Measurements from ENCODE around the gene KIAA1217. TPM values are rescaled to one million over a fixed set of nuclear protein-coding genes. Genes with fewer than 3 reads are reported as not detected.

KIAA1217 gene
- under 1 TPM; 0.10 to 0.11 TPM for total RNA-seq

- POLR2A ChIA-PET, result no interaction called here
- CTCF ChIA-PET, result no interaction called here
These were observed at the start of gene KIAA1217 for GRCh38 chr10:24208661-24209431. TSS of gene KIAA1217 (plus strand) at chr10:24209138. CDS start at chr10:24209194, 56 bp downstream.

DNA sequence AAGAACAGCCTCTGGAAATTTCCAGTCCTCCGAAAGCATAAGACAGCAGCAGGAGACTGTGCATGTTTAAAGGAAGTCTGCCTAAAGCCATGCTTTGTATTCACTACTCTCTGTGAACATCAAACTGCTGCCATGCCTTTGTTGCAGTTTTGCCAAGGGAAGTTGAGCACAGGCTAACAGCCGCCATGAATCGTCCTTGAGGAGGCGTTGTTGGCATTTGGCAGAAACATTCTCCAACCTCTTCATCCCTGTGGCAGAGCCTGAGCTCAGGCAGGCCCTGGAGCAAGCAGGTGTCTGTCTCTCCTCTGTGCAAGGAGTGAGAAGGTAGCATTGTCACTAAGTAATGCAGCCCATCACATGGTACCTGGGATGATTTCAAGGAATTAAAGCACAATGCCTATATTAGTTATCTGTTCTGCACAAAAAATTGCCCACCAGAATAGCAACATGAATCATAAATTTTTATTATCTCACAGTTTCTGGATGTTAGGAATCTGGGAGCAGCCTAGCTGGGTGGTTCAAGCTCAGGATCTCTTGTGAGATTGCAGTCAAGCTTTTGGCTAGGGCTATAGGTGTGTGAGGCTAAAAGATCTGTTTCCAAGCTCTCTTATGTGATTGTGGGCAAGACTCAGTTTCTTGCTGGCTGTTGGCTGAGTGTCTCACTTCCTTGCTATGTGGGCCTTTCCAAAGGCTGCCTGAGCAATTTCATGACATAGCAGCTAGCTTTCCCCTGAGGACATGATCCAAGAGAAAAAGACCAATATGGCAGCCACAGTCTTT lies 46.5 kb upstream of the KIAA1217 start:
- ChIA-PET POLR2A (no interaction called here), CTCF (no interaction called here)

GRCh38 chr10:24163485-24163884 lies 45.5 kb upstream of the KIAA1217 start:
- POLR2A ChIA-PET, result no interaction called here

GRCh38 chr10:24168258-24169170 lies 40.4 kb upstream of the KIAA1217 start:
- POLR2A ChIA-PET, result no interaction called here
- CTCF ChIA-PET, result no interaction called here

More at GRCh38 chr10:24163485-24163884, 45.5 kb upstream of the KIAA1217 start:
- CTCF ChIA-PET, result no interaction called here

GRCh38 chr10:24170199-24170598 lies 38.7 kb upstream of the KIAA1217 start:
- POLR2A ChIA-PET, result no interaction called here

DNA sequence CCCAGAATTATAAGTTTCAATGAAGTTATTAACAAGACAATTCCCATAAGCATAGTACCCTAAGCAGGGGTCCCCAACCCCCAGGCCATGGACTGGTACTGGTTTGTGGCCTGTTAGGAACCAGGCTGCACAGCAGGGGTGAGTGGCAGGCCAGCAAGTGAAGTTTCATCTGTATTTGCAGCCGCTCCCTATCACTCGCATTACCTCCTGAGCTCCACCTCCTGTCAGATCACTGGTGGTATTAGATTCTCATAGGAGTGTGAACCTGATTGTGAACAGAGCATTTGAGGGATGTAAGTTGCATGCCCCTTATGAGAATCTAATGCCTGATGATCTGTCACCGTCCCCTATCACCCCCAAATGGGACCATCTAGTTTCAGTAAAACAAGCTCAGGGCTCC lies 36.0 kb upstream of the KIAA1217 start:
- ChIA-PET POLR2A (no interaction called here), CTCF (no interaction called here)

More at GRCh38 chr10:24170199-24170598, 38.7 kb upstream of the KIAA1217 start:
- CTCF ChIA-PET, result no interaction called here

GRCh38 chr10:24174014-24174413 lies 34.9 kb upstream of the KIAA1217 start:
- ChIA-PET CTCF (no interaction called here), POLR2A (no interaction called here)

DNA sequence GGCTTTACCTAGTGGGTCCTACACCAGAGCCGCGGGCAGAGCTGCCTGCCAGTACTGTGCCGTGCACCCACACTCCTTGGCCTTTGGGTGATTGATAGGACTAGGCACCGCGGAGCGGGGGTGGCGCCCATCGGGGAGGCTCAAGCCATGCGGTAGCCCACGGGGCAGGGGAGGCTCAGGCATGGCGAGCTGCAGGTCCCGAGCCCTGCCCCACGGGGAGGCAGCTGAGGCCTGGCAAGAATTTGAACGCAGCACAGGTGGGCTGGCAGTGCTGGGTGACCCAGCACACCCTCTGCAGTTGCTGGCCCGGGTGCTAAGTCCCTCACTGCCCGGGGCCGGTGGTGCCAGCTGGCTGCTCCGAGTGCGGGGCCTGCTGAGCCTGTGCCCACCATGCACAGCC lies 32.3 kb upstream of the KIAA1217 start:
- ChIA-PET POLR2A (no interaction called here), CTCF (no interaction called here)

DNA sequence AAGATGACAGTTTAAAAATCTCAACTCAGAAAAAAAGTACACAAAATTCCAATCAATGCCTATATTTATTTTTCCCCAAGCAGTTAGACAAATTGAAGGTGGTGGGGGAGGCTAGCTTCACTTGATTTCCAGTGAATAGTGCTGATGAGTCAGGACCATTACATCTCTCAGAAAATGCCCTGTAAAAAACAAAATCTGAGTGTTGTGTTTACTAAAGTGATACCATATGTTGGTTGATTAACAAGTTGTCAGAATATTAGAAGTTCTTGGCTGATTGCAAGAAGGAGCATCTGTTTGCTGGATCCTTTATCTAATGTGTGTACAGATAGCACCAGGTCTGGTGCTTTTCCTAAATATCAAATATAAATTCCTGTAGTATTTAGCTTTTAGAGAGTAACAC lies 31.3 kb upstream of the KIAA1217 start:
- CTCF ChIA-PET, result no interaction called here
- POLR2A ChIA-PET, result no interaction called here

DNA sequence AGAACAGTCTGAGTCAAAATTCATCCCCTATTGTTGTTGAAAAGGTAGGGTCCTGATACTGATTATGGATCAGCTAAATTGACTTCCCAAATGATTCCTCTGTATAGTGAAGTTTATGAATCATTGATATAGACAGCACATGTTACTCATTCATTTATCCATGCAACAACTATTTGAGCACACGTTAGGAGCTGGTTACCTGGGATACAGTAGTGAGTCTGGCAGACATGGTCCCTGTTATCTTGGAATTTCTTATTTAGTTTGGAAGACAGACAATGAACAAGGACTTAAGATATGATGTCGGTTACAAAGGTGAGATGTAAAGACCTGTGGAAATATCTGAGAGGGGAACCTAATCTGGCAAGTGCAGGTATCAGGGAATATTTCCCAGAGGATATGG lies 28.0 kb upstream of the KIAA1217 start:
- CTCF ChIA-PET, result no interaction called here

DNA sequence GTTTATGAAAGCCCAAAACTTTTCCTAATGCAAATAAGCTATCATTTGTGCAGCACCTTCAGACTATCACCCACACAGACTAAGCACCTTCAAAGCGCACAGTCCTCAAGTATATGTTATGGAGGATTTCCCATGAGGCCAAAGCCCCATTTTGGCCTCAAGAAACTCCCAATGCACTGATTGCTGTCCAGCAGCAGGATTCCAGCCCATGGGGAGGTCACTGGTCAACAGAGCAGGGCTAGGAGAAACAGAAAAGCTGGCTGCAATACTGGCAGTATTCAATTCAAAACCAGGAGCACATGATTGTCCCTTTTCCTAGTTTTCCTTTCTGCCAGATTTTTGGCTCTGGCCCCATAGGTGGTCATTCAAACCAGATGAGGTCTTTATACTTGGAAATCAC lies 24.5 kb upstream of the KIAA1217 start:
- ChIA-PET POLR2A (no interaction called here), CTCF (no interaction called here)

More for the DNA sequence above, 28.0 kb upstream of the KIAA1217 start:
- POLR2A ChIA-PET, result no interaction called here

- CTCF ChIA-PET, result interaction anchor here (0.7 kb wide), 1 partner anchor 154 kb away, joined by 3 read pairs; no protein-coding TSS in a partner anchor
- POLR2A ChIA-PET, result no interaction called here
These were observed 15.6 kb upstream of the KIAA1217 start for GRCh38 chr10:24193330-24193729.

DNA sequence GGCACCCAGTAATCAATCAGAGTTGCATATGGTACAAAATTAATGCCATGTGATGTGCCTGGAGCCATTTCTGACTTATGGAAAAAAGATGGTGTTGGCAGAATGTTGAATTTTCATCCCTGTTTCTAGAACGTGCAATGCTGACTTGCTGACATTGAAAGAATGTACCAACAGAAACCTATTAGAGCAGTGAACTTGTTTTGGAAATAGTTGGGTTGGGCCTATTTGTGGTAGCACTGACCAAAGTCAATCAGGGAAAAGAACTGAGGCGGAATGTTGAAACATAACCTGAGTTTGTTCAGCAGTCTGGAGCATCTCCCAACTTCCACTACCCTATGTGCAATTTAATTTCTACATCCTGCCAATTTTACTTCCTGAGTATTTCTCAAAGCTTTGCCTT lies 11.7 kb upstream of the KIAA1217 start:
- ChIA-PET POLR2A (no interaction called here), CTCF (interaction anchor here (1.5 kb wide), 1 partner anchor 883 kb away, joined by 4 read pairs; no protein-coding TSS in a partner anchor)

GRCh38 chr10:24201503-24202180 lies 7.3 kb upstream of the KIAA1217 start:
- CTCF ChIA-PET, result no interaction called here
- POLR2A ChIA-PET, result no interaction called here

- ChIA-PET CTCF (interaction anchor here (0.6 kb wide), 1 partner anchor 1094 kb away, joined by 5 read pairs; no protein-coding TSS in a partner anchor), POLR2A (no interaction called here)
These were observed 6.8 kb upstream of the KIAA1217 start for GRCh38 chr10:24202181-24202570.

DNA sequence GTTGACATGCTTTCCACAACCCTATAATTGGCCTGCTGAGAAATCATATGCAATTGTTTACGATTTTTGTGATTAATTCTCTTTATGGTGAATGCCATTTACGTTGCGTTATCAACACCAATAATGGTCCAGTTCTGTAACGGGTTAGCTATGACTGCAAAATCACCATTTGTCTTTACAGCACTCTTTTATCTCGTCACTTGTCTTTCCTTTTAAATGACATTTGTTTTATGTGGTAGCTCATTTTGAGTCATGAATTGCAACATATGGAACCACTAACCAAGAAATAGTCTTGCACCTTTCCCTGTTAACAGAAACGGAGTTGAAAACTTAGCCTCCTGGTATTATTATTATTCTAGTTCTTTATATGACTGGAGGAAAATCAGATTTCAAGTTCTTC lies 3.1 kb upstream of the KIAA1217 start:
- POLR2A ChIA-PET, result no interaction called here
- CTCF ChIA-PET, result no interaction called here

- ChIA-PET CTCF (no interaction called here), POLR2A (no interaction called here)
These were observed 2.6 kb upstream of the KIAA1217 start for GRCh38 chr10:24206334-24206733.

GRCh38 chr10:24206926-24207325 lies 2.0 kb upstream of the KIAA1217 start:
- POLR2A ChIA-PET, result no interaction called here
- CTCF ChIA-PET, result no interaction called here

- CTCF ChIA-PET, result no interaction called here
- POLR2A ChIA-PET, result interaction anchor here (0.7 kb wide), 1 partner anchor 623 kb away, joined by 4 read pairs; no protein-coding TSS in a partner anchor
These were observed 1.6 kb upstream of the KIAA1217 start for GRCh38 chr10:24207341-24207740.
